Measurements from ENCODE around the gene C22orf23.

DNA sequence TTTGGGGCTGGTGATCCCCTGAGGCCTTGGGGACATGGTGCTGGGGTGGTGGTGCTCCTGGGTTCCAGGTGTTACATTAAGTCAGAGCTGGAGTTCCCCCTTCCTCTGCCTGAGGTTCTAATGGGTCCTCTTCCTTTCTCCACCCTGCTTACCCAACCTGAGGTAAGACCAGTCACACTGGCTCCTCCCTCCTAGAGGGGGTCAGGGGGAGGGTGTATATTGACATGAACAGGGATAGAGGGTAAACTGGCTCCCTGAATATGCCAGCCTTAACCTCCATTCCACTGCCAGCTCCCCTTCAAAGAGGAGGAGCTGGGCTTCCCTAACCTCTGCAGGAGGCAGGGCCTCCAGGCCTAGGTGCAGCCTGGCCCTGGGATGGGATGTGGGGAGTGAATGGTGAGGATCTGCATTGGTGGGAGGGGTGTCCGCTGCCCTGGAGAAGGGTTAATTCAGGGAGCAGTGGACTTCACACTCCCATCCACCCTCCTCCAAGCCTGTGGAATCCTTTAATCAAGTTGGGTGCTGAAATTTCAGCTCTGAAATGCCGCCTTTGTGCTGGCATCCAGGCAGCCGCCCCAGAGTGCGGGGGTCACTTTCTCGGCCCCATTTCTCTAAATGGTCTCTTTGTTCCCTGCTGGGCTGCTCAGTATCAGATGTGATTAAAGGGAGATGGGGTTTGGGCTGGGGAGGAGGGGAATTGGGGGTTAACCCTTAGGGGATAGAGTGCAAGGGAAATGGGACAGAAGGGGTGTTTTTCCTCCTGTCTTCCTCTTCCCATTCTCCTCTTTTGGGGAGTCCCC lies 15.3 kb upstream of the C22orf23 start:
- TF ChIP-seq ZNF274 (IDR thresholded peaks at IDR 0.05; ENCODE audit: low read depth, low read length) (no peak), SUZ12 (IDR thresholded peaks at IDR 0.05; ENCODE audit: extremely low read depth, insufficient read depth, insufficient read length) (no peak), YY1 (IDR thresholded peaks at IDR 0.05; ENCODE audit: insufficient read depth, insufficient read length) (no peak)
